Middle frontal gyrus (tissue), 1 donor: ENCODE data around the gene INO80E.
"Not testable (repeated sequence)": the region's sequence is repeated elsewhere in the genome, so short reads cannot be mapped to it uniquely, and the experiment has no call there.

Source experiments
- DNase-seq: peaks from one replicate; pipeline ENCODE4 v3.0.0-alpha.2; 2015; ENCODE audit warnings: low spot score; ENCODE audit errors: extremely low spot score

Gene INO80E

GRCh38 chr16:29995911-29996765 lies at the start of gene INO80E:
INO80E (plus strand) TSS chr16:29996241; CDS start chr16:29996311, 70 bp downstream.
- peak; percentile 99 for DNase-seq

- DNase-seq = no peak
Observed at GRCh38 chr16:29947897-29948296, 48.1 kb upstream of the INO80E start.

GRCh38 chr16:29950806-29951461 lies 45.1 kb upstream of the INO80E start:
- no peak for DNase-seq

- no peak for DNase-seq
Observed at GRCh38 chr16:29951625-29952365, 44.2 kb upstream of the INO80E start.

GRCh38 chr16:29958756-29959155 lies 37.3 kb upstream of the INO80E start:
- DNase-seq = no peak

GRCh38 chr16:29959293-29959692 lies 36.7 kb upstream of the INO80E start:
- DNase-seq = no peak

- DNase-seq = not testable (repeated sequence)
Observed at GRCh38 chr16:29959821-29960220, 36.2 kb upstream of the INO80E start.

GRCh38 chr16:29961127-29961478 lies 34.9 kb upstream of the INO80E start:
- DNase-seq = no peak

- peak; percentile 90 for DNase-seq
Observed at GRCh38 chr16:29961479-29962343, 34.3 kb upstream of the INO80E start, which contains the start of gene TMEM219. TMEM219 (plus strand) TSS chr16:29962079; CDS start chr16:29963144, 1,065 bp downstream.

GRCh38 chr16:29962344-29962994 lies 33.6 kb upstream of the INO80E start:
- no peak for DNase-seq

GRCh38 chr16:29963021-29963743 lies 32.9 kb upstream of the INO80E start:
- DNase-seq = no peak

- DNase-seq = no peak
Observed at GRCh38 chr16:29968205-29968604, 27.8 kb upstream of the INO80E start.

GRCh38 chr16:29971304-29971703 lies 24.7 kb upstream of the INO80E start:
- no peak for DNase-seq

- DNase-seq = no peak
Observed at GRCh38 chr16:29972500-29972899, 23.5 kb upstream of the INO80E start.

GRCh38 chr16:29972992-29973383 lies 23.1 kb upstream of the INO80E start:
- DNase-seq = no peak

- DNase-seq = peak; percentile 95
Observed at GRCh38 chr16:29973384-29974246, 22.4 kb upstream of the INO80E start, which contains the start of gene TAOK2. TAOK2 (plus strand) TSS chr16:29973868; CDS start chr16:29977773, 3,905 bp downstream.

- DNase-seq = no peak
Observed at GRCh38 chr16:29974291-29975133, 21.5 kb upstream of the INO80E start.

- DNase-seq = no peak
Observed at GRCh38 chr16:29975134-29975538, 20.9 kb upstream of the INO80E start.
